ENCODE results near the gene IGSF8.
"Not testable (repeated sequence)": the region's sequence is repeated elsewhere in the genome, so short reads cannot be mapped to it uniquely, and the experiment has no call there.

The IGSF8 gene

GRCh38 chr1:160097911-160098851 lies at the start of gene IGSF8:
Gene IGSF8 (minus strand): TSS chr1:160098619. CDS start chr1:160098472, 147 bp downstream.
- DNase-seq = peak; percentile 98 to 100 (median 100)

- DNase-seq = no peak
Measured at GRCh38 chr1:160148121-160148520, 49.7 kb upstream of the IGSF8 start.

GRCh38 chr1:160146107-160146506 lies 47.7 kb upstream of the IGSF8 start:
- DNase-seq = no peak

- no peak for DNase-seq
Measured at GRCh38 chr1:160144921-160145320, 46.5 kb upstream of the IGSF8 start.

DNA sequence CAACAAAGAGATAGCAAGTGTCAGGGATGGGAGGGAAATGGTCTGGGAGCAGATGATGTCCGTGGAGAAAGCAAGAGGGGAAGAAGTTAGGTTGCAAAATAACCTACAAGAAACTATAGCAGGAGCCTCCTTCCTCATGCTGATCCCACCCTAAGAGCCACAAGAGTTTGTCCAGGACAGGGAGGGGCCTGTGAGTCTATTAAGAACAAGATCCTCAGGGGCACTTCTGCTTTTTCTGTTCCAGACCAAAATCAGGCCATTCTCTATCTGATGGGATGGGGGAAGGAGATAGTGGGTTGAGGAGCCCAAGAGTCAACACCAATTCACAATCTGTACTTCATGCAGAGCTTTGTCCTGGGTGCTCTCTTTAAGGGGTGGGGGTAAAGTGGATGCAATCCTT lies 45.3 kb upstream of the IGSF8 start:
- no peak for DNase-seq

- no peak for DNase-seq
Measured at GRCh38 chr1:160139840-160140239, 41.4 kb upstream of the IGSF8 start.

GRCh38 chr1:160137216-160137862 lies 38.9 kb upstream of the IGSF8 start:
- no peak for DNase-seq

DNA sequence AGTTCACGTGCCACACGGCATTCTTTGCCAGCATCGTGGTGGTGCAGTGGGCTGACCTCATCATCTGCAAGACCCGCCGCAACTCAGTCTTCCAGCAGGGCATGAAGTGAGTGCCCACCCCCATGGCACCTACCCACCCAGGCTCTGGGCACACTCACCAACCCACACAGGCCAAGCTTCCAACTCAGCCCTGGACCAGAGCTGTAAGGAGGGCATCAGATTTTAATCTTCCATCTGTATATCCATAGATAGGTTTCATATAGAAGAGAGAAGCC lies 38.4 kb upstream of the IGSF8 start:
- no peak for DNase-seq

DNA sequence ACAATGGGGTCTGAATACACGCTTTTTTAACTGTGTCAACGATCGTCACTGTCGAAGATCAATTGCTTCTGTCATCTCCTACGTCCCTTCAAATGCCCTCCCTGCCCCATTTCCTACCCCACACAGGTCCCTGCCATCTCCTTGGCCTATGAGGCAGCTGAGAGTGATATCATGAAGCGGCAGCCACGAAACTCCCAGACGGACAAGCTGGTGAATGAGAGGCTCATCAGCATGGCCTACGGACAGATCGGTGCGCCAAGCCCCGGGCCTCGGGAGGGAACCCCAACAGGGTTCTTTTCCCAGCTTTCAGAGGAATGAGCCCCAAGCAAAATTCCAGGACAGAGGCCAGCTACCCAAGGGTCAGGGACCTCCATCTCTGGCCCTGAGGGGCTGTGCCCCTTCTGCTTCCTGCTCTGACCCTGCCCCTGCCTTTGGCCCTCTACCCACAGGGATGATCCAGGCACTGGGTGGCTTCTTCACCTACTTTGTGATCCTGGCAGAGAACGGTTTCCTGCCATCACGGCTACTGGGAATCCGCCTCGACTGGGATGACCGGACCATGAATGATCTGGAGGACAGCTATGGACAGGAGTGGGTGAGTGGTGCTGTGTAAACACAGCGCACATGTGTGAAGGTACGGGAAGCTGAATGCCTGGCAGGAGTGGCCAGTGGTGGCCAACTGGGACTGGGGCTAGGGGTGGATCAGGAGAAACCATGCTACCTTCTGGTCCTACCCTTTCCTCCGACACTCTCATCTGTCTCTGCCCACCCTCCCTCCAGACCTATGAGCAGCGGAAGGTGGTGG lies 37.9 kb upstream of the IGSF8 start:
- no peak for DNase-seq

- DNase-seq = no peak
Measured at GRCh38 chr1:160134791-160135572, 36.6 kb upstream of the IGSF8 start.

DNA sequence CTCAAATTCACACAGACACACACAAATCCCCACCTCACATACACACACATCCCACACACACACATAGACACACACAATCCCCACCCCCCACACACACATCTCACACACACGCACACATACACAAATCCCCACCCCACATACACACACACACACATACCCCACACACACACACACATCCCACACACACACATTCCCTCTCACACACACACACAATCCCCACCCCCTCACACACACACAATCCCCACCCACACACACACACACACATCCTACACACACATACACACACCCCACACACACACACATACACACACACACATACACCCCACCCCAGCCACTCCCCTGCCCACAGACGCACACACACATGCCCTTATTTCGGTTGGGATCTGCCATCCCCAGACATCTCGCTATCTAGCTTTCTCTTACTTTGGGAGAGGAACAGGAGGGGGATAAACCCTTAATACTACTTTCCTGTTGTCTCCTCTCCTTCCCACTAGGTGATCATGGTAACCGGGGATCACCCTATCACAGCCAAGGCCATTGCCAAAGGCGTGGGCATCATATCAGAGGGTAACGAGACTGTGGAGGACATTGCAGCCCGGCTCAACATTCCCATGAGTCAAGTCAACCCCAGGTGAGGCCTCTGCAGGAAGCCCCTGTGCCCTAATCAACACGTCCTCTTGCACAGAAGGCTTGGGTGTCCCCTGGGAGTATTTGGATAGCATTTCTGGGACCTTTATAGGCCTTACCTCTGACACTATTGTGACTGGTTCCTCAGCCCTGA lies 35.8 kb upstream of the IGSF8 start:
- no peak for DNase-seq

- DNase-seq = no peak
Measured at GRCh38 chr1:160131803-160132565, 33.6 kb upstream of the IGSF8 start.

DNA sequence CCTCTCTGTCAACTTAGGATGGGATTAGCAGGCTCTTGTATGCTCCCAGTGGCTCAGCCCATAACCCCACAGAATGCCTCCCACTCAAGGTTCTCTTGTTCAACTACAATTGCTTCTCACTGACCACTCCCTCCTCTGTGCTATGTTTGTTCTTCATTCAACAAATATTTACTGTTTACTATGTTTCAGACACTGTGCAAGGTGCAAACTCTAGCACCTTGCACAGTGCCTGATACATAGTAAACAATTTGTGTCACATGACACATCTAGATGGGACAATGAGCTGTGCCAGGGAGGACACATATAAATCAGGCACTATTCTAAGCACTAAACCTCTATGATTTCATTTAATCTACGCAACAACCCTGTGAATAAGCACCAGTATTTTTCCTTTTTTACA lies 32.5 kb upstream of the IGSF8 start:
- no peak for DNase-seq

- DNase-seq = no peak
Measured at GRCh38 chr1:160130486-160130885, 32.1 kb upstream of the IGSF8 start.

DNA sequence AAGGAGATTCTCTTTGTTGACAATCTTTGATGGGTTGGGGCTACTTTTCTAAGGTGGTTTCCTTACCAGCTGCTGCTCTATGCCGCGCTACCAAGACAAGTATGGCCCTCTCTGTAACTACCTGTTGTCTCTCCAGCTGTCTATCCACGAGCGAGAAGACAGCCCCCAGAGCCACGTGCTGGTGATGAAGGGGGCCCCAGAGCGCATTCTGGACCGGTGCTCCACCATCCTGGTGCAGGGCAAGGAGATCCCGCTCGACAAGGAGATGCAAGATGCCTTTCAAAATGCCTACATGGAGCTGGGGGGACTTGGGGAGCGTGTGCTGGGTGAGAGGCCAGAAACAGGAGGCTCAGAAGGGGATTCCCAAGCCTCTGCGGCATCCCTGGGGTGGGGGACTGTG lies 31.5 kb upstream of the IGSF8 start:
- no peak for DNase-seq

DNA sequence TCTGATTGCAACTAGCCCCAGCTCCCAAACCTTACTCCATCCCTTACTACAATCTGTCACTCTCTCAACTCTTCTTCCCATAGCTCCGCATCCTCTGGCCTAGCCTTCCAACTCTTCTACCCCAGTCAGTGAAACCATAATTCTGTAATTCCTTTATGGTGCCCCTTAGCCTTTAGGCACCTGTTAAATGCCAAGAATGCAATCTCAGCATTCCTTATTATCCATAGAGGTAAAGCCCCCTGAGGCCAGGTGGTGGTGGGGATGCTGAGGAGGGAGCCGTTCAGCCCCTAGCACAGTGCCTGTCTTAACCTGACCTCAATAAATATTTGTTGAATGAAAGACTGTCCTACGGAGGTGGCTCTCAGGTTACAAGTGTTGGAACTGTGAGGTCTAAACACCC lies 31.1 kb upstream of the IGSF8 start:
- no peak for DNase-seq

DNA sequence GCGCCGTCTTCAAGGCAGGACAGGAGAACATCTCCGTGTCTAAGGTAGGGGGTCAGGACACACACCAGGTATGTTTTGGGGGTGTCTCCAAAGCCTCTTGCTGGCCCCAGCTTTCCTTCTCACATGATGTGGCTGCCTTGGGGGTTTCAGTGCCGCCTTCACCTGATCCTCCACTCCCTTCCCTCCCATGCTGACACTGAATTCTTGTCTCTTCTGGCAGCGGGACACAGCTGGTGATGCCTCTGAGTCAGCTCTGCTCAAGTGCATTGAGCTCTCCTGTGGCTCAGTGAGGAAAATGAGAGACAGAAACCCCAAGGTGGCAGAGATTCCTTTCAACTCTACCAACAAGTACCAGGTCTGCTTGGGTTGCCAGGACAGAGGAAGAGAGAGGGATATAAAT lies 30.6 kb upstream of the IGSF8 start:
- DNase-seq = no peak

- DNase-seq = no peak
Measured at GRCh38 chr1:160128636-160129035, 30.2 kb upstream of the IGSF8 start.

GRCh38 chr1:160127865-160128523 lies 29.6 kb upstream of the IGSF8 start:
- no peak for DNase-seq

DNA sequence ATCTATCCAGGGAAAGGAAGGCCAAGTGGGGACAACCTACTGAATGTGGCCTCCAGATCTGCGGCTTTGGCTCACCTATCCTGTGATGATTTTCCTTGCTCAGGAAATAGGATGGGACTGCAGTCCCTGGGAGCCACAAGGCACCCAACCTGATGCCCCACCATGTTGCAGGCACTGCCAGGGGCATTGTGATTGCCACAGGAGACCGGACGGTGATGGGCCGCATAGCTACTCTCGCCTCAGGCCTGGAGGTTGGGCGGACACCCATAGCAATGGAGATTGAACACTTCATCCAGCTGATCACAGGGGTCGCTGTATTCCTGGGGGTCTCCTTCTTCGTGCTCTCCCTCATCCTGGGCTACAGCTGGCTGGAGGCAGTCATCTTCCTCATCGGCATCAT lies 29.0 kb upstream of the IGSF8 start:
- DNase-seq = no peak

GRCh38 chr1:160126342-160126741 lies 27.9 kb upstream of the IGSF8 start:
- not testable (repeated sequence) for DNase-seq
